ENCODE results near the gene MPV17L.
"Not testable (repeated sequence)": the region's sequence is repeated elsewhere in the genome, so short reads cannot be mapped to it uniquely, and the experiment has no call there.

Gene MPV17L

DNA sequence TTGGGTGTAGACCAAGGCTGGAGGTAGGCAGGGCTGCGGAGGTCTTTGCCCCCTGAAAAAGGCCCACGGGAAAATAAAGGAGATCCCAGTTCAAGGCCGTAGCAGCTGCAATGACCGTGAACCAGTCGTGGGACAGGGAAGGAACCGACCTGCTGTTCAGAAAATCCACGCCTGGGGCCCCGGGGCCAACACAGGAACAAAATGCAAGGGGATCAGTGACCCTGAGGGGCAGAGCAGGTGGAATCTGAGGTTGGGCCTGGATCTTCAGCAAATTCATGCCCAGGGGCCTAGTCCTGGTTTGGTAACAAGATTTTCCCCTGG, 915 bp downstream of the MPV17L start:
- not testable (repeated sequence) for H3K4me1 ChIP-seq (ENCODE audit: insufficient read depth, low read length); H3K27me3 ChIP-seq (ENCODE audit: insufficient read depth, low read length); H3K9me3 ChIP-seq (ENCODE audit: insufficient read depth, low read depth, low read length); H3K36me3 ChIP-seq (ENCODE audit: insufficient read depth, low read depth, low read length); H3K9ac ChIP-seq (ENCODE audit: low read depth, low read length); H3K27ac ChIP-seq (ENCODE audit: low read length)
- H3K4me3 ChIP-seq (ENCODE audit: low read length), result peak overlapping the region; percentile 66; the same call in 1 of the 2 replicates

DNA sequence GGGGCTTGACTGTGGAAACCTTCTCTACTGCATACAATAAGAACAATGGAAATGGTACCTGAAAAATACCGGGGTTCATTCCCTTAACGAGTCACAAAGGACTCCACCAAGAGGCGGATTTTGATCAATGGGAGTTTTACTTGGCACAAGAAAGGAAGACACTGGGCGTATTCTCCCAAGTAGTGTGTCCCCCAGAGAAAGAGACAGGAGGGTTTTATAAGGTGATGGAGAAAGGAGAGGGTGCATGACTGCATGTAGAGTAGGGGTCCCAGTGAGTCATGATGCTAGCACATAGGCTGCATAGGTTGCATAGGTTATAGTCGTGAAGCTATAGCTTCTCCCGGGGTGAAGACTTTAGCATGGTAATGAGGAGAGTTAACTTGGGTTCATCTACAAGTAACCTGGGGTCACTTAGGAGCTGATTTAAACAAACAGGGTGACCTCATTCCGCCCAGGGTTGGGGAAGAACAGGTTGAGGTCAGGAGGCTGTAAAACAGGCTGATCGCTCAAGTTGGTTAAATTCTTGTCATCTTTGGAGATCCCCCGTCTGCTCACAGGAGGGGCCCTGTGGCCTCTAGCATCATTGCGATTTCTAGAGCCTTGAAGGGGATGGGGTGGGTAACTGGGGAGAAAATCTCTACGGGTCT, 1.5 kb downstream of the MPV17L start:
- Histone ChIP-seq H3K4me3 (ENCODE audit: low read length) (0 out of 2 replicates have a peak overlapping the region, but pooled peaks have one; percentile 32), H3K9ac (ENCODE audit: low read depth, low read length) (no peak overlapping the region), H3K36me3 (ENCODE audit: insufficient read depth, low read depth, low read length) (no peaks in the 10 kb centered on the region), H3K27me3 (ENCODE audit: insufficient read depth, low read length) (no peaks in the 10 kb centered on the region), H3K9me3 (ENCODE audit: insufficient read depth, low read depth, low read length) (no peaks in the 10 kb centered on the region), H3K27ac (ENCODE audit: low read length) (no peak overlapping the region), H3K4me1 (ENCODE audit: insufficient read depth, low read length) (peaks cover 3% of the 10 kb centered on the region)

DNA sequence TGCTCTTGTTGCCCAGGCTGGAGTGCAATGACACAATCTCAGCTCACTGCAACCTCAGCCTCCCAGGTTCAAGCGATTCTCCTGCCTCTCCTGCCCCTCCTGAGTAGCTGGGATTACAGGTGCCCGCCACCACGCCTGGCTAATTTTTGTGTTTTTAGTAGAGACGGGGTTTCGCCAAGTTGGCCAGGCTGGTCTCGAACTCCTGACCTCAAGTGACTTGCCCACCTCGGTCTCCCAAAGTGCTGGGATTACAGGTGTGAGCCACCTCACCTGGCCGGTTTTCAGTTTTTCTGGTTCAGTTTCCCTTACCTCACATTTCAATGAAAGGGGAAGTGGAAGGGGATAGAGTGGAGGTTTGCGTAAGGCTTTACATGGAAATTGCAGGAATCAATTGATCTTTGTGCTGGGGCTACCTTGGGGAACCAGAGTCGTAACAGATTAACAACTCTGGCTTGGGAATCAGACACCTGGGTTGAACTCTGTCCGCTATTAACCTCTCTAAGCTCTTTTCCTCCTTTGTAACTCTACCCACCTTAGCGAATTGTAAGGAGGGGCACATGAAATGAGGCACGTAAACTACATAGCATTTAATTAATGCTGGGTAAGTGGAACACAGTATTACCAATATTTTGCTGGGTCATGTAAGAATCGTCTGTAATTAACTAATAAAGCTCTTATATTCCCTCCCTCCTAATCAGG, 3.2 kb downstream of the MPV17L start:
- no peak overlapping the region for H3K9ac ChIP-seq (ENCODE audit: low read depth, low read length)
- no peaks in the 10 kb centered on the region for H3K9me3 ChIP-seq (ENCODE audit: insufficient read depth, low read depth, low read length)
- H3K27ac ChIP-seq (ENCODE audit: low read length), result no peak overlapping the region
- no peaks in the 10 kb centered on the region for H3K27me3 ChIP-seq (ENCODE audit: insufficient read depth, low read length)
- peaks cover 8% of the 10 kb centered on the region for H3K4me1 ChIP-seq (ENCODE audit: insufficient read depth, low read length)
- H3K36me3 ChIP-seq (ENCODE audit: insufficient read depth, low read depth, low read length), result no peaks in the 10 kb centered on the region
- H3K4me3 ChIP-seq (ENCODE audit: low read length), result no peak overlapping the region

DNA sequence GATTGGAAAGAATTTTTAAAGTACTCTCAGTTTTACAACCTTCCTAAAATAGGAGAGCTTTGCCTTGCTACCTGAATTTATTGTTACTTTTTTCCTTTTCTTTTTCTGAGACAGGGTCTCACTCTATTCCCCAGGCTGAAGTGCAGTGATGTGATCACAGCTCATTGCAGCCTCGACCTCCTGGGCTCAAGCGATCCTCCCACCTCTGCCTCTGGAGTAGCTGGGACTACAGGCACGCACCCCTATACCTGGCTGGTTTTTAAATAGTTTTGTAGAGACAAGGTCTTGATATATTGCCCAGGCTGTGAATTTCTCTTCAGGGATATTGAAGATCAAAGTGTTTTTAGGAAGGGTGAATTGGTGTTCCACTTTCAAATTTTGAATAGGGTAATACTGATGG, 3.8 kb downstream of the MPV17L start:
- Histone ChIP-seq H3K36me3 (ENCODE audit: insufficient read depth, low read depth, low read length) (no peaks in the 10 kb centered on the region), H3K9ac (ENCODE audit: low read depth, low read length) (no peak overlapping the region), H3K4me1 (ENCODE audit: insufficient read depth, low read length) (peaks cover 8% of the 10 kb centered on the region), H3K4me3 (ENCODE audit: low read length) (no peak overlapping the region), H3K27me3 (ENCODE audit: insufficient read depth, low read length) (no peaks in the 10 kb centered on the region), H3K9me3 (ENCODE audit: insufficient read depth, low read depth, low read length) (no peaks in the 10 kb centered on the region), H3K27ac (ENCODE audit: low read length) (no peak overlapping the region)

DNA sequence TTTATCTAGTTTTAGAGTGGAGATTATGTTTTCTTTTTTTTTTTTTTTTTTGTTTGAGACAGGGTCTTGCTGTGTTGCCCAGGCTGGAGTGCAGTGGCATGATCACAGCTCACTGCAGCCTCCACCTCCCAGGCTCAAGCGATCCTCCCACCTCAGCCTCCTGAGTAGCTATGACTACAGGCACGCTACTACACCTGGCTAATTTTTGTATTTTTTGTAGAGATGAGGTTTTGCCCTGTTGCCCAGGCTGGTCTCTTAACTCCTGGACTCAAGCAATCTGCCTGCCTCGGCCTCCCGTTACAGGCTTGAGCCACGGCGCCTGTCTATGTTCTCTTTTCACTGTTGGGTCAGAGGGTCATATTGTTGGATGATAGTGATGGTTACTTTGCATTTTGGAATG, 4.8 kb downstream of the MPV17L start:
- not testable (repeated sequence) for H3K27me3 ChIP-seq (ENCODE audit: insufficient read depth, low read length); H3K4me3 ChIP-seq (ENCODE audit: low read length); H3K9ac ChIP-seq (ENCODE audit: low read depth, low read length); H3K9me3 ChIP-seq (ENCODE audit: insufficient read depth, low read depth, low read length); H3K27ac ChIP-seq (ENCODE audit: low read length); H3K4me1 ChIP-seq (ENCODE audit: insufficient read depth, low read length); H3K36me3 ChIP-seq (ENCODE audit: insufficient read depth, low read depth, low read length)

DNA sequence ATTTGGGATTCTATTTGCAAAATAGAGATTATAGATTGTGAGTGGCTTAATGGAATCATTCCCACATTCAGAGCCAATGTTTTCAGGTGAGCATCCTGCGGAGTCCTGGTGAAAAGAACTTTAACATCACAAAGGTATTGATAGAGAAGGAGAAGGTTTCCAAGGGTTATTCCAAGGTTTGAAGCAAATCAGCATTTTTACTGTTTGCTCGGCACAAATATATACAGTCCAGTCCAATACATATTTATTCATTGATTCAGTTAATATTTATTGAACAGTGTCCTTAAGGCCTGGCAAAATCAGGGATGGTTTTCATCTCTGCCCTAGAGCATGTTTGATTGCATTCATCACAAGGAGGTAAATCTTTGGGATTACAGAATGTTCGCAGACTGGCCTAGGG, 6.4 kb downstream of the MPV17L start:
- no peaks in the 10 kb centered on the region for H3K9me3 ChIP-seq (ENCODE audit: insufficient read depth, low read depth, low read length)
- no peak overlapping the region for H3K4me3 ChIP-seq (ENCODE audit: low read length)
- no peaks in the 10 kb centered on the region for H3K36me3 ChIP-seq (ENCODE audit: insufficient read depth, low read depth, low read length)
- H3K4me1 ChIP-seq (ENCODE audit: insufficient read depth, low read length), result peaks cover 8% of the 10 kb centered on the region
- no peaks in the 10 kb centered on the region for H3K27me3 ChIP-seq (ENCODE audit: insufficient read depth, low read length)
- H3K9ac ChIP-seq (ENCODE audit: low read depth, low read length), result no peak overlapping the region
- no peak overlapping the region for H3K27ac ChIP-seq (ENCODE audit: low read length)

DNA sequence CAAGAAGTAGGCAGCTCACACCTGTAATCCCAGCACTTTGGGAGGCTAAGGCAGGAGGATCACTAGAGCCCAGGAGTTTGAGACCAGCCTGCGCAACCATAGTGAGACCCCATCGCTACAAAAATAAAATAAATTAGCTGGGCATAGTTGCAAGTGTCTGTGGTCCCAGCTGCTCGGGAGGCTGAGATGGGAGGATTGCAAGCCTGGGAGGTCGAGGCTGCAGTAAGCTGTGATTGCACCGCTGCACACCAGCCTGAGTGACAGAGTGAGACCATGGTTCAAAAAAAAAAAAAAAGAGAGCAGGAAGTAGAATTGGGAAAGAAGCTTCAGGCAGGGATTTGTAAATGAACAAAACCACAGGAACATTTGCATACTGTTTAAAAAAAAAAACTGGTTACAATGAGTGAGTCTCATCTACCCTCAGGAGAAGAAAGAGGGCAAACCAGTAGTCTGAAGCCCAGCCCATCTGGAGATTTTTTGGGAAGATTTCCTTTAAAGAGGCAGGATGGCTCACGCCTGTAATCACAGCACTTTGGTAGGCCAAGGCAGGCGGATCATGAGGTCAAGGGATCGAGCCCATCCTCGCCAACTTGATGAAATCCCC, 7.9 kb downstream of the MPV17L start:
- Histone ChIP-seq H3K9ac (ENCODE audit: low read depth, low read length) (no peak overlapping the region), H3K4me1 (ENCODE audit: insufficient read depth, low read length) (peaks cover 8% of the 10 kb centered on the region; the same call in 1 of the 2 replicates), H3K27me3 (ENCODE audit: insufficient read depth, low read length) (no peaks in the 10 kb centered on the region), H3K27ac (ENCODE audit: low read length) (no peak overlapping the region), H3K4me3 (ENCODE audit: low read length) (no peak overlapping the region), H3K9me3 (ENCODE audit: insufficient read depth, low read depth, low read length) (no peaks in the 10 kb centered on the region), H3K36me3 (ENCODE audit: insufficient read depth, low read depth, low read length) (no peaks in the 10 kb centered on the region)

DNA sequence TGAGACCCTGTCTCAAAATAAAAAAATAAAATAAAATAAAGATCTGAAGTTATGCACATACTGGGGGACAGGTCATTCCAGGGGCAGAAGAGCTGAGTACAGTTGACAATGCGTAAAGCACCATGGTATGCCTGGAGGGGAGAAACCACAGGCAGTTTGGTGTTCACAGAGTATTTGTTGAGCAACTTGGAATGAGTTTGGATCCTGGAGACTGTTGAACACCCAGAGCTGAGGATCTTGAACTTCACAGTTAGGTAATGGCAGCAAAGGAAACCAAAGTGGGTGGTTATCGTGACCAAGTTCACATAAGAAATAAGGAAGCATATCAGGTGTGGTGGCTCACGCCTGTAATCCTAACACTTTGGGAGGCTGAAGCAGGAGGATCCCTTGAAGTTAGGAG, 8.5 kb downstream of the MPV17L start:
- H3K27me3 ChIP-seq (ENCODE audit: insufficient read depth, low read length); H3K4me3 ChIP-seq (ENCODE audit: low read length); H3K4me1 ChIP-seq (ENCODE audit: insufficient read depth, low read length); H3K9ac ChIP-seq (ENCODE audit: low read depth, low read length); H3K36me3 ChIP-seq (ENCODE audit: insufficient read depth, low read depth, low read length); H3K27ac ChIP-seq (ENCODE audit: low read length); H3K9me3 ChIP-seq (ENCODE audit: insufficient read depth, low read depth, low read length): not testable (repeated sequence)

DNA sequence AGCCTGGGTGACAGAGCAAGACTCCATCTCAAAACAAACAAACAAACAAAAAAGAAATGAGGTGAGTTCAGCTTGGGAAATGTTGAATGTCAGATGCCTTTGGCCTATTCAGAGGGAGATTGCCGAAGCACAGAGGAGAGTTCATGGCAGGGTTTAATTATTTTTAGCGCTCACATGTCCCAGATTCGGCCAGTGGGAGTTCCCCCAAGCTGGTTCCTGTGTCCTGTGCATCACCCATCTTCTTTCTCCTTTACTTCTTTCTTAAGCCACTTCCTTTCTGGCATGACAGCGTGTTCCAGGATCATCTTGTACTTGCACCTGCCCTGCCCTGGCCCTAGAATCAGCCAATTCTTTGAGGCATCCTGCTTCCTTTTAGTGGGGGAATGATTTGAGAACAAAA, 9.2 kb downstream of the MPV17L start:
- no peak overlapping the region for H3K9ac ChIP-seq (ENCODE audit: low read depth, low read length)
- no peak overlapping the region for H3K27ac ChIP-seq (ENCODE audit: low read length)
- H3K27me3 ChIP-seq (ENCODE audit: insufficient read depth, low read length), result no peaks in the 10 kb centered on the region
- no peak overlapping the region for H3K4me3 ChIP-seq (ENCODE audit: low read length)
- H3K36me3 ChIP-seq (ENCODE audit: insufficient read depth, low read depth, low read length), result no peaks in the 10 kb centered on the region
- no peaks in the 10 kb centered on the region for H3K9me3 ChIP-seq (ENCODE audit: insufficient read depth, low read depth, low read length)
- H3K4me1 ChIP-seq (ENCODE audit: insufficient read depth, low read length), result peaks cover 8% of the 10 kb centered on the region; the same call in 1 of the 2 replicates

DNA sequence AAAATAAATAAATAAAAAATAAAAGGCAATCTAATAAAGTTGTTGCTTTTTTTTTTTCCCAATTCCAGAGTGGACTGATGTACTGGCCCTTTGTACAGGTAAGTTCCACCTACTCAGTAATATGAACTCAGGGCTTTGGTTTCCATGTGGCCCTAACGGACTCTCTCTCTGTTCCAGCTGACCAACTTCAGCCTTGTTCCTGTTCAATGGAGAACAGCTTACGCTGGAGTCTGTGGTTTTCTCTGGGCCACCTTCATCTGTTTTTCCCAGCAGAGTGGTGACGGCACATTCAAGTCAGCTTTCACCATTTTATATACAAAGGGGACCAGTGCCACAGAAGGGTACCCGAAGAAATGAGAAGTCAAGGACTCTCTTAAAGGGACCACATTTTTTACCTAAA, 12.2 kb downstream of the MPV17L start:
- H3K27me3 ChIP-seq (ENCODE audit: insufficient read depth, low read length); H3K9me3 ChIP-seq (ENCODE audit: insufficient read depth, low read depth, low read length); H3K9ac ChIP-seq (ENCODE audit: low read depth, low read length); H3K4me3 ChIP-seq (ENCODE audit: low read length); H3K36me3 ChIP-seq (ENCODE audit: insufficient read depth, low read depth, low read length); H3K27ac ChIP-seq (ENCODE audit: low read length); H3K4me1 ChIP-seq (ENCODE audit: insufficient read depth, low read length): not testable (repeated sequence)

DNA sequence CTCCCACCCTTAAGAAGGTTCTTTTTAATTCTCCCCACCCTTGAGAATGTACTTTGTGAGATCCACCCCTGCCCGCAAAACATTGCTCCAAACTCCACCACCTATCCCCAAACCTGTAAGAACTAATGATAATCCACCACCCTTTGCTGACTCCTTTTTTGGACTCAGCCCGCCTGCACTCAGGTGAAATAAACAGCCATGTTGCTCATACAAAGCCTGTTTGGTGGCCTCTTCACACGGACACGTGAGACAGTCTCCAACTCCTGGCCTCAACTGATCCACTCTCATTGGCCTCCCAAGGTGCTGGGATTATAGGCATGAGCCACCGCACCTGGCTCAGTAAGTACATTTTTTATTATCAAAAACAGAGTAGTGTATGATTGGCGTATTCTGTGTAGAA, 13.9 kb downstream of the MPV17L start:
- H3K4me3 ChIP-seq (ENCODE audit: low read length); H3K9me3 ChIP-seq (ENCODE audit: insufficient read depth, low read depth, low read length); H3K27ac ChIP-seq (ENCODE audit: low read length); H3K27me3 ChIP-seq (ENCODE audit: insufficient read depth, low read length); H3K9ac ChIP-seq (ENCODE audit: low read depth, low read length); H3K4me1 ChIP-seq (ENCODE audit: insufficient read depth, low read length); H3K36me3 ChIP-seq (ENCODE audit: insufficient read depth, low read depth, low read length): not testable (repeated sequence)

DNA sequence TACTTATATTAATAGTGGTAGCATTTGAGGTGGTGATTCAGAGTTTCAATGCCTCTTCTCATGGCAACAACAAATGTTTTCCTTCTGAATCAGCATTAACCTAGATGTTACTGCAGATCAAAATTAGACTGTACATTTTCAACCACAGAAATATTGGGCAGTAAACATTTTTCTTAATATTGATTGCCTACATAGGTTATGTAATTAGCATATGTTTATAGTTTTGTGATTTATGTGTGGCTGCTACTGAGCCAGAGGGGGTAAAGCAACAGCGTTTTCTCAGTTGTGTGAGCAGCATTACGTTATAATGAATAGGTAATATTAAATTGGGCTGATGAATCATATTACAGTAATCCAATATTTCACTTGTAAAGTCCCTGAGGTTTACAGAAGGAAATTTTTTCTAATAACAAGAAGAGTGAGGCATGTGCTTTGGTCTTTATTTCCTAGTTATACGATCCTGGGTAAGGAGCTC, 20.0 kb downstream of the MPV17L start:
- H3K4me1 ChIP-seq (ENCODE audit: insufficient read depth, low read length), result no peaks in the 10 kb centered on the region
- H3K9ac ChIP-seq (ENCODE audit: low read depth, low read length), result no peak overlapping the region
- no peak overlapping the region for H3K4me3 ChIP-seq (ENCODE audit: low read length)
- H3K27me3 ChIP-seq (ENCODE audit: insufficient read depth, low read length), result no peaks in the 10 kb centered on the region
- H3K36me3 ChIP-seq (ENCODE audit: insufficient read depth, low read depth, low read length), result no peaks in the 10 kb centered on the region
- H3K9me3 ChIP-seq (ENCODE audit: insufficient read depth, low read depth, low read length), result no peaks in the 10 kb centered on the region
- H3K27ac ChIP-seq (ENCODE audit: low read length), result no peak overlapping the region

Measured in iPS-20b (cell line).